GM23338 (cell line): Measurements from ENCODE around the gene CACNG3. TPM values are rescaled to one million over a fixed set of nuclear protein-coding genes. Genes with fewer than 3 reads are reported as not detected.

Source experiments
- ATAC-seq: fragments of 200-7000 bp; cut with Tn5 transposase; 3 replicates; pipeline ENCODE4 v1.9.1; 2020
- DNase-seq: peaks from one replicate; pipeline ENCODE4 v3.0.0-alpha.2; 2015; ENCODE audit warnings: low spot score
- H2AFZ ChIP-seq: fragments of 200-600 bp; sonication (generic); 2 replicates; pipeline ENCODE4 v1.8.0; 2016; ENCODE audit warnings: antibody characterized with exemption, mild to moderate bottlenecking, moderate library complexity
- H3F3A ChIP-seq: fragments of 200-600 bp; sonication (generic); replicated peaks from 2 replicates; pipeline ENCODE4 v1.8.0; 2017; ENCODE audit warnings: antibody characterized with exemption, mixed run types, low read depth
- H3K27ac ChIP-seq: fragments of 200-600 bp; sonication (generic); 2 replicates; pipeline ENCODE4 v1.6.1; 2016; ENCODE audit warnings: low read depth
- H3K27me3 ChIP-seq: fragments of 200-600 bp; sonication (generic); 2 replicates; pipeline ENCODE4 v1.8.0; 2016; ENCODE audit warnings: mild to moderate bottlenecking, mixed run types, moderate library complexity; ENCODE audit not compliant: insufficient read depth
- H3K36me3 ChIP-seq: fragments of 200-600 bp; sonication (generic); 2 replicates; pipeline ENCODE4 v1.8.0; 2016; ENCODE audit warnings: mild to moderate bottlenecking; ENCODE audit not compliant: insufficient read depth
- H3K4me1 ChIP-seq: fragments of 200-600 bp; sonication (generic); 2 replicates; pipeline ENCODE4 v1.8.0; 2016; ENCODE audit warnings: mild to moderate bottlenecking, moderate library complexity; ENCODE audit not compliant: insufficient read depth
- H3K4me2 ChIP-seq: fragments of 200-600 bp; sonication (generic); 2 replicates; pipeline ENCODE4 v1.7.1; 2017; ENCODE audit warnings: mixed run types
- H3K4me3 ChIP-seq: fragments of 200-600 bp; sonication (generic); 2 replicates; pipeline ENCODE4 v1.6.1; 2016; ENCODE audit warnings: mixed run types
- H3K79me2 ChIP-seq: fragments of 200-600 bp; sonication (generic); replicated peaks from 2 replicates; pipeline ENCODE4 v1.8.0; 2017; ENCODE audit warnings: mild to moderate bottlenecking; ENCODE audit not compliant: insufficient read depth
- H3K9me2 ChIP-seq: fragments of 200-600 bp; sonication (generic); 2 replicates; pipeline ENCODE4 v1.8.0; 2017; ENCODE audit not compliant: insufficient read depth
- H4K20me1 ChIP-seq: fragments of 200-600 bp; sonication (generic); replicated peaks from 2 replicates; pipeline ENCODE4 v1.8.0; 2017; ENCODE audit warnings: mild to moderate bottlenecking; ENCODE audit not compliant: insufficient read depth
- H3K27ac Mint-ChIP-seq: 2 replicates; pipeline ENCODE4 v1.8.0; 2020; ENCODE audit warnings: inconsistent platforms, mild to moderate bottlenecking, moderate library complexity, mixed read lengths
- H3K27me3 Mint-ChIP-seq: 3 replicates; pipeline ENCODE4 v1.8.0; 2022; ENCODE audit warnings: low read depth, mild to moderate bottlenecking, moderate library complexity, mixed read lengths, inconsistent platforms; ENCODE audit not compliant: insufficient read depth, poor library complexity
- H3K36me3 Mint-ChIP-seq: 3 replicates; pipeline ENCODE4 v1.8.0; 2021; ENCODE audit warnings: low read depth, mild to moderate bottlenecking, inconsistent platforms, moderate library complexity, mixed read lengths
- H3K4me1 Mint-ChIP-seq: 3 replicates; pipeline ENCODE4 v1.8.0; 2020; ENCODE audit warnings: mild to moderate bottlenecking, inconsistent platforms, mixed read lengths
- H3K4me3 Mint-ChIP-seq: 3 replicates; pipeline ENCODE4 v1.8.0; 2021; ENCODE audit warnings: moderate library complexity, mild to moderate bottlenecking, inconsistent platforms, mixed read lengths
- H3K9me3 Mint-ChIP-seq: 3 replicates; pipeline ENCODE4 v1.8.0; 2020; ENCODE audit warnings: moderate library complexity, mild to moderate bottlenecking, inconsistent platforms, mixed read lengths
- EZH2 ChIP-seq: fragments of 200-600 bp; sonication (generic); IDR thresholded peaks from one replicate; pipeline ENCODE4 v1.8.0; 2017; ENCODE audit warnings: antibody characterized with exemption, mild to moderate bottlenecking, low read depth; ENCODE audit not compliant: unreplicated experiment
- EZH2phosphoT487 ChIP-seq: fragments of 200-600 bp; sonication (generic); IDR thresholded peaks from one replicate; pipeline ENCODE4 v1.8.1; 2018; ENCODE audit warnings: antibody characterized with exemption; ENCODE audit not compliant: unreplicated experiment
- ZNF114 ChIP-seq: fragments of 250-450 bp; sonication (Bioruptor Pico); IDR thresholded peaks from 2 replicates; pipeline ENCODE4 v1.5.0; 2020; ENCODE audit warnings: mild to moderate bottlenecking, moderate library complexity
- polyA plus RNA-seq: library from polyadenylated mRNA; unstranded; fragments of >200 nt; fragmentation: Nextera tagmentation; extraction: Ambion mirVana; gene quantifications from 2 replicates; pipeline ENCODE4 v1.2.1, GENCODE V29; 2016
- total RNA-seq: library from RNA; depleted of rRNA; stranded (reverse); fragments of >200 nt; shearing (Covaris generic); gene quantifications from 2 replicates; pipeline ENCODE4 v1.2.3, GENCODE V29; 2014
- TF ChIP-seq, protein P1 (sequence below): IDR thresholded peaks from 2 replicates; pipeline ENCODE4 v1.6.1; 2016; ENCODE audit warnings: antibody characterized with exemption
- TF ChIP-seq, protein P2 (sequence below): IDR thresholded peaks from one replicate; pipeline ENCODE4 v1.6.1; 2018; ENCODE audit warnings: antibody characterized with exemption; ENCODE audit not compliant: unreplicated experiment
- TF ChIP-seq, protein P3 (sequence below), 2 experiments: fragments of 200-600 bp in 1 of 2; sonication (generic) in 1 of 2; conservative IDR thresholded peaks; 2 replicates each; pipeline versions ENCODE4 v1.5.1 to v1.6.1; 2016 to 2017; ENCODE audit warnings: antibody characterized with exemption in 2 of 2, low read depth in 2 of 2, mild to moderate bottlenecking in 2 of 2, moderate library complexity in 1 of 2

The CACNG3 gene
- total and polyA plus RNA-seq, 2 experiments from 2014 or later = not detected

DNA sequence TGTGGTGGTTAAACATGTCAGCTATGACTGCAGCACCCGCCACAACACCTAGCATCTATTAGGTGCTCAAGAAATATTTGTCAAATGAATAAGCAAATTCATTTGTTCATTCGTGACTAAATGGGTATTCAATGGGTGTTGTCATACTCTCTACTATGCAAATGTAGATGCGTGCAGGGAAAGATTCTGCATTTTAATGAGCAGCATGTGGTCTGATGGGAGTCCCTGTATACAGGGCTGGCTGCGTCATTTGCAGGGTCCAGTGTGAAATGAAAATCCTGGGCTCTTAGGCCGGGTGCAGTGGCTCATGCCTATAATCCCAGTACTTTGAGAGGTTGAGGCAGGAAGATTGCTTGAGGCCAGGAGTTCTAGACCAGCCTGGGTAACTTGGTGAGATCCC lies 97.5 kb downstream of the CACNG3 start (continued):
- TF ChIP-seq, protein P1, sequence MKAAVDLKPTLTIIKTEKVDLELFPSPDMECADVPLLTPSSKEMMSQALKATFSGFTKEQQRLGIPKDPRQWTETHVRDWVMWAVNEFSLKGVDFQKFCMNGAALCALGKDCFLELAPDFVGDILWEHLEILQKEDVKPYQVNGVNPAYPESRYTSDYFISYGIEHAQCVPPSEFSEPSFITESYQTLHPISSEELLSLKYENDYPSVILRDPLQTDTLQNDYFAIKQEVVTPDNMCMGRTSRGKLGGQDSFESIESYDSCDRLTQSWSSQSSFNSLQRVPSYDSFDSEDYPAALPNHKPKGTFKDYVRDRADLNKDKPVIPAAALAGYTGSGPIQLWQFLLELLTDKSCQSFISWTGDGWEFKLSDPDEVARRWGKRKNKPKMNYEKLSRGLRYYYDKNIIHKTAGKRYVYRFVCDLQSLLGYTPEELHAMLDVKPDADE = no peak
- TF ChIP-seq ZNF114 (CRISPR knock-in tag) = no peak
- TF ChIP-seq, protein P2, sequence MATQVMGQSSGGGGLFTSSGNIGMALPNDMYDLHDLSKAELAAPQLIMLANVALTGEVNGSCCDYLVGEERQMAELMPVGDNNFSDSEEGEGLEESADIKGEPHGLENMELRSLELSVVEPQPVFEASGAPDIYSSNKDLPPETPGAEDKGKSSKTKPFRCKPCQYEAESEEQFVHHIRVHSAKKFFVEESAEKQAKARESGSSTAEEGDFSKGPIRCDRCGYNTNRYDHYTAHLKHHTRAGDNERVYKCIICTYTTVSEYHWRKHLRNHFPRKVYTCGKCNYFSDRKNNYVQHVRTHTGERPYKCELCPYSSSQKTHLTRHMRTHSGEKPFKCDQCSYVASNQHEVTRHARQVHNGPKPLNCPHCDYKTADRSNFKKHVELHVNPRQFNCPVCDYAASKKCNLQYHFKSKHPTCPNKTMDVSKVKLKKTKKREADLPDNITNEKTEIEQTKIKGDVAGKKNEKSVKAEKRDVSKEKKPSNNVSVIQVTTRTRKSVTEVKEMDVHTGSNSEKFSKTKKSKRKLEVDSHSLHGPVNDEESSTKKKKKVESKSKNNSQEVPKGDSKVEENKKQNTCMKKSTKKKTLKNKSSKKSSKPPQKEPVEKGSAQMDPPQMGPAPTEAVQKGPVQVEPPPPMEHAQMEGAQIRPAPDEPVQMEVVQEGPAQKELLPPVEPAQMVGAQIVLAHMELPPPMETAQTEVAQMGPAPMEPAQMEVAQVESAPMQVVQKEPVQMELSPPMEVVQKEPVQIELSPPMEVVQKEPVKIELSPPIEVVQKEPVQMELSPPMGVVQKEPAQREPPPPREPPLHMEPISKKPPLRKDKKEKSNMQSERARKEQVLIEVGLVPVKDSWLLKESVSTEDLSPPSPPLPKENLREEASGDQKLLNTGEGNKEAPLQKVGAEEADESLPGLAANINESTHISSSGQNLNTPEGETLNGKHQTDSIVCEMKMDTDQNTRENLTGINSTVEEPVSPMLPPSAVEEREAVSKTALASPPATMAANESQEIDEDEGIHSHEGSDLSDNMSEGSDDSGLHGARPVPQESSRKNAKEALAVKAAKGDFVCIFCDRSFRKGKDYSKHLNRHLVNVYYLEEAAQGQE = no peak
- TF ChIP-seq, protein P3, sequence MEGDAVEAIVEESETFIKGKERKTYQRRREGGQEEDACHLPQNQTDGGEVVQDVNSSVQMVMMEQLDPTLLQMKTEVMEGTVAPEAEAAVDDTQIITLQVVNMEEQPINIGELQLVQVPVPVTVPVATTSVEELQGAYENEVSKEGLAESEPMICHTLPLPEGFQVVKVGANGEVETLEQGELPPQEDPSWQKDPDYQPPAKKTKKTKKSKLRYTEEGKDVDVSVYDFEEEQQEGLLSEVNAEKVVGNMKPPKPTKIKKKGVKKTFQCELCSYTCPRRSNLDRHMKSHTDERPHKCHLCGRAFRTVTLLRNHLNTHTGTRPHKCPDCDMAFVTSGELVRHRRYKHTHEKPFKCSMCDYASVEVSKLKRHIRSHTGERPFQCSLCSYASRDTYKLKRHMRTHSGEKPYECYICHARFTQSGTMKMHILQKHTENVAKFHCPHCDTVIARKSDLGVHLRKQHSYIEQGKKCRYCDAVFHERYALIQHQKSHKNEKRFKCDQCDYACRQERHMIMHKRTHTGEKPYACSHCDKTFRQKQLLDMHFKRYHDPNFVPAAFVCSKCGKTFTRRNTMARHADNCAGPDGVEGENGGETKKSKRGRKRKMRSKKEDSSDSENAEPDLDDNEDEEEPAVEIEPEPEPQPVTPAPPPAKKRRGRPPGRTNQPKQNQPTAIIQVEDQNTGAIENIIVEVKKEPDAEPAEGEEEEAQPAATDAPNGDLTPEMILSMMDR (conservative IDR thresholded peaks at IDR 0.05; ENCODE audit: low read depth in 2 of 2) = no peak

DNA sequence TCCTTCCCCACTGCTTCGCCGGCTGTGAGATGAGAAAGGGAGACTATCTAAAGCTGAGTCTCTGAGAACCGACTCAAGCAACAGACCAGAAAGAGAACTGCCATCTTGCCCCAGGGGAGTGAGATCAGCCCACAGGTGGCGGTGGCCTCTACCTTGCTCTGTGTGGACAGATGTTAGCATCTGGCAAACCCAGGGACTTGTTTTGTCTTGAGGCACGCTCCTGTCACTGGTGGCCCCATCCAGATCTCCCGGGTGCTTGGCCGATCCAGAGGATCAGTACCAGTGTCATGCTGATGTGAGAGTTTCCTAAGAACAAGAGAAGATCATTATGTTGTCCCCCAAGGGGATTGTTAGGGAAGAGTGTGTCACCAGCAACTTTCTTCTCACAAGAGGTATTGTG lies 101.4 kb downstream of the CACNG3 start:
- TF ChIP-seq, protein P2 = no peak
- no peak for TF ChIP-seq EZH2phosphoT487
- TF ChIP-seq EZH2 = no peak
- Histone ChIP-seq H3K79me2 (no peaks in the 10 kb centered on the region), H3F3A (no peaks in the 10 kb centered on the region), H2AFZ (no peak overlapping the region), H3K4me2 (no peak overlapping the region), H3K27me3 (no peaks in the 10 kb centered on the region), H3K27ac (no peak overlapping the region), H3K4me3 (no peak overlapping the region), H4K20me1 (no peaks in the 10 kb centered on the region), H3K4me1 (no peaks in the 10 kb centered on the region), H3K36me3 (no peaks in the 10 kb centered on the region), H3K9me2 (peaks cover 2% of the 10 kb centered on the region; the same call in 1 of the 2 replicates)
- peaks cover 2% of the 10 kb centered on the region for H3K27me3 Mint-ChIP-seq
- no peaks in the 10 kb centered on the region for H3K9me3 Mint-ChIP-seq
- no peak overlapping the region for H3K27ac Mint-ChIP-seq
- no peak for DNase-seq
- no peaks in the 10 kb centered on the region; the same call in 2 of the 3 replicates for H3K4me1 Mint-ChIP-seq
- no peaks in the 10 kb centered on the region for H3K36me3 Mint-ChIP-seq
- ATAC-seq = no peak
- H3K4me3 Mint-ChIP-seq = no peak overlapping the region
